ENCODE results near the gene EPHB1.
"Not testable (repeated sequence)": the region's sequence is repeated elsewhere in the genome, so short reads cannot be mapped to it uniquely, and the experiment has no call there.

Gene EPHB1

DNA sequence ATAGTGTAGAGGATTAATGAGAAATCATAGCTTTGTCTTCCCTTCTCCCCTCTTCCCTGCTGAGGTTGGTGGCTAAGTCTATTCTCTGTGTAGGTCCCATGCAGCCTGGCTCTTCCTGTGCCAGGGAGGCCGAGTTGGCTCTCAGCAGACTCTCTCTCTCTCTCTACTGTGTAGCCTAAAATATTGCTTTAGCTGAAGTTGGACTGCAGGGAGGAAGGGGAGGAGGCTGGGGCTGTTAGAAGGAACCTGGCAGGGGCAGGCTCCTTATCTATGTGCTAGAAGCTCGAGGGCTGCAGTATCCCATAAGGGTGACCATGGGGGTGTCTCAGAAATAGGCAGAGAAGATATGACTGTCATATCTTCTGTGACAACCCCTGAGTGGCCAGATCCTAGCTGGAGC is 160.8 kb downstream of the EPHB1 start:
- DNase-seq = no peak
- no peak for ATAC-seq
- Mint-ChIP-seq H3K4me3 (no peak overlapping the region), H3K4me1 (no peaks in the 10 kb centered on the region), H3K27me3 (no peaks in the 10 kb centered on the region), H3K36me3 (ENCODE audit: low read depth) (no peaks in the 10 kb centered on the region), H3K9me3 (no peaks in the 10 kb centered on the region), H3K27ac (no peak overlapping the region)

DNA sequence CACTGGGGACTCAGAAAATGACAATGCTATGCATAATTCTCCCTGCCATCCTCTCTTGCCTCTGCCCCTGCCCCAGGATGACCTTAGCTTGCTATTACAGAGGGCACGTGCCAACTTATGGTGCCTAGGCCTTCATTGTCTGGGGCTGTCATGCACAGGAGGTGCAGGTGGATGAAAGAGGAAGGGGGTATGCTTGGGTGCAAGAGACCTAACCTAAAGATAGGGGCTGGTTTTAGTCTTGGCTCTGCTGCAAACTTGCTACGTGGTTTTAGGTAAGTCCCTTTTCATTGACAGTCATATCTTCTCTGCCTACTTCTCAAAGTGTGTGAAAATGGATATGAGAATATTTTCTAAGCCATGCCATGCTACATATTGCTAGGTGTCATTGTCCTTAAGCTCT is 161.3 kb downstream of the EPHB1 start:
- Mint-ChIP-seq H3K4me1 (no peaks in the 10 kb centered on the region), H3K27me3 (no peaks in the 10 kb centered on the region), H3K4me3 (no peak overlapping the region), H3K36me3 (ENCODE audit: low read depth) (no peaks in the 10 kb centered on the region), H3K9me3 (no peaks in the 10 kb centered on the region), H3K27ac (no peak overlapping the region)
- ATAC-seq = no peak
- no peak for DNase-seq

GRCh38 chr3:134956844-134957243 is 161.8 kb downstream of the EPHB1 start:
- Mint-ChIP-seq H3K9me3 (no peaks in the 10 kb centered on the region), H3K36me3 (ENCODE audit: low read depth) (no peaks in the 10 kb centered on the region), H3K27ac (no peak overlapping the region), H3K4me1 (no peaks in the 10 kb centered on the region), H3K27me3 (no peaks in the 10 kb centered on the region), H3K4me3 (no peak overlapping the region)
- ATAC-seq (no peak), DNase-seq (no peak)

DNA sequence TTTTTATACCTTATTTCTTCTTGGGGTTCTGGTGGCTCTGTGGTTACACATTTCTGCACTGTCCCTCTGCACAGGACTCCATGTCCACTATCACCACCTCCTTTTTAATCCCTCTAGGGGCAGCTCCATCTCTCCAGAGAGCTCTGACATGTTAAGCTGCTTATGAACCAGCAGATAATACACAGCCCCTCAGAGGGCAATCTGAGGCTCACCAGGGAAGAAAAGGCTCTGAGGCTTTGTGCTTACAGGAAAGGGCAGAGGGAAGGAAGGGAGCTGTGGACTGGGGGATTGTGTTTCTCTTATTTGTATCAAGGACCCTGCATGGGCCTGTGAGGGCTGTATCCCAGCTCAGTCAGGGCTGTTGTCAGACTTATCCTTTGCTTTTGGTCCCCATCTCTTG is 164.5 kb downstream of the EPHB1 start:
- Mint-ChIP-seq H3K27ac (no peak overlapping the region), H3K4me3 (no peak overlapping the region), H3K9me3 (no peaks in the 10 kb centered on the region), H3K27me3 (peaks cover 3% of the 10 kb centered on the region), H3K4me1 (no peaks in the 10 kb centered on the region), H3K36me3 (ENCODE audit: low read depth) (no peaks in the 10 kb centered on the region)
- ATAC-seq (no peak), DNase-seq (no peak)

DNA sequence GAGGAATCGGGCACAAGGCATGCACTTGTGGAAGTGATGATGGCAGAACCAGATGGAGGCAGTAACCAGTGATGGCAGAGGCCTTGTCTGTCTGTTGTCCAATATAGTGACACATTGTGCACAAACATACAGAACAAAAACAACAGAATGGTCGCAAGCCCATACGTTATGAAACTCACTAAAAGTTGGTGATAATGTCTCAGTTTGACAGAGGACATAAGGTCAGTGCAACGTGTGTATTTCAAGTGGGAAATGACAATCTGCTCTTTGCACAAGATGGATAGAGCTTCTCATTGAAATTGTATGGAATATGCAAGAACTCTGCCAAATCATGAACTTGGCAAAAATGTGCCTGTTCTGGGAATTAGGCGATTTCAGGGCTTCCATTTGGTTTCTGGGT is 169.2 kb downstream of the EPHB1 start:
- DNase-seq = no peak
- Mint-ChIP-seq H3K27ac (no peak overlapping the region), H3K4me1 (no peaks in the 10 kb centered on the region), H3K36me3 (ENCODE audit: low read depth) (no peaks in the 10 kb centered on the region), H3K27me3 (peaks cover 5% of the 10 kb centered on the region), H3K4me3 (no peak overlapping the region), H3K9me3 (peaks cover 7% of the 10 kb centered on the region)
- ATAC-seq = no peak

GRCh38 chr3:134965865-134966481 is 170.9 kb downstream of the EPHB1 start:
- Mint-ChIP-seq H3K27ac (no peak overlapping the region), H3K4me1 (no peaks in the 10 kb centered on the region), H3K4me3 (no peak overlapping the region), H3K27me3 (peaks cover 5% of the 10 kb centered on the region), H3K36me3 (ENCODE audit: low read depth) (no peaks in the 10 kb centered on the region), H3K9me3 (peaks cover 7% of the 10 kb centered on the region)
- no peak for ATAC-seq
- no peak for DNase-seq

DNA sequence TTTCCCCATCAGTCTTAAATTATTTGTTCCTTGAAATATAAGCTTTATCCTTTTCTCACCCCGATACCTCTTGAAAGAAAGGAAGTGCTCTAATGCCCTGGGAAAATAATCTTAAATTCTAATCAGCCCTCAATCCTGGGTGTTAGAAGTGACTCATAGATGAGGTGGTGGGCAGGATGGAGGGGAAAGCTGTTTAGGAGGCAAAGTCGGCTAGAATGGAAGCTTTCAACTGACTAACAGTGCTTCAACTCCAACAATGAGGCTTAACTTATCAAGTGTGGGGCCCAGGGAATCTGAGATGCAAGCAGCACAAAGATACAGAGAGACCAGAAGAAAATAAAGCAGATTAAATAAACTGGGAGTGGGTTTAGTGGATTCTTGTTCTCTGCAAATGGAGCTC is 175.8 kb downstream of the EPHB1 start:
- Mint-ChIP-seq H3K9me3 (peaks cover 7% of the 10 kb centered on the region), H3K4me1 (no peaks in the 10 kb centered on the region), H3K27ac (no peak overlapping the region), H3K27me3 (peaks cover 6% of the 10 kb centered on the region), H3K4me3 (no peak overlapping the region), H3K36me3 (ENCODE audit: low read depth) (no peaks in the 10 kb centered on the region)
- DNase-seq (no peak), ATAC-seq (no peak)

DNA sequence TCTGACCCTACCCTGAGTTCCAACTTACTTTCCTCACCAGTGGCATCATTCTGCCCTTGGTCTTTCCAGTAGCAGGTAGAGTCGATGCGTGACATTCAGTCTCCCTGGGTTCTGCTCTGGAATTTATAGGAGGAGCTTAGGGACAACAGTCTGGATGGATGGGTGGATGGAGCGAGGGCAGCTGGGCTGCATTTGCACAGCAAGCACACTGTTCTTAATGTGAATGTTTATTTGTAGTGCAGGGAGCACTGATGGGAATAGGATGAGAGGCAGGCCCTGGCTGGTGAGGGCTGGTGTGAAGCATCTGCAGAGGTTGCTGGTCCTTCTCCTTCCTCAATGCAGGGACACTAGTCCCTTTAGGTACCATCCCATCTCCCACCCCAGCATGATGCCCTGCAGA is 176.2 kb downstream of the EPHB1 start:
- ATAC-seq = no peak
- no peaks in the 10 kb centered on the region for H3K4me1 Mint-ChIP-seq
- H3K27me3 Mint-ChIP-seq = peaks cover 6% of the 10 kb centered on the region

DNA sequence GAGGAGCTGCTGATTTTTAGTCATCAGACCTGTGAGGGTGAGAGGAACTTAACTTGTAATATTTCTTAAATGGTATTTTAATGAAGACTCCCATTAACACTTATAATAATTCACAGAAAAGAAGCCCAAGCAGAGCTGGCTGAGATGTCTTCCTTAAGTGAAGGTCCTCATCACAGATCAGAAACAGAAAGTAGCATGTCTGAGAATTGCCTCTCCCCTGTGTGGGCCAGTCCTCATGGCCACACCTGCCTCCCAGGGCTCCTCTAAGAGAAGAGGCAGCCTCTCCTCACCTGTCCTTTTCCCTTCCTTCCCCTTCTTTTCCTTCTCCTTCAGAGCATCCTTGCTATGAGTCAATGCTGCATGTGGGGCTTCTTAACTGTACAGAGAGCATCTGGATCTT is 176.8 kb downstream of the EPHB1 start:
- not testable (repeated sequence) for H3K4me3 Mint-ChIP-seq; H3K27ac Mint-ChIP-seq; H3K4me1 Mint-ChIP-seq; ATAC-seq; H3K27me3 Mint-ChIP-seq; DNase-seq; H3K9me3 Mint-ChIP-seq; H3K36me3 Mint-ChIP-seq (ENCODE audit: low read depth)

More for the DNA sequence above, 176.2 kb downstream of the EPHB1 start:
- Mint-ChIP-seq H3K9me3 (peaks cover 7% of the 10 kb centered on the region), H3K27ac (no peak overlapping the region), H3K36me3 (ENCODE audit: low read depth) (no peaks in the 10 kb centered on the region), H3K4me3 (no peak overlapping the region)
- no peak for DNase-seq

DNA sequence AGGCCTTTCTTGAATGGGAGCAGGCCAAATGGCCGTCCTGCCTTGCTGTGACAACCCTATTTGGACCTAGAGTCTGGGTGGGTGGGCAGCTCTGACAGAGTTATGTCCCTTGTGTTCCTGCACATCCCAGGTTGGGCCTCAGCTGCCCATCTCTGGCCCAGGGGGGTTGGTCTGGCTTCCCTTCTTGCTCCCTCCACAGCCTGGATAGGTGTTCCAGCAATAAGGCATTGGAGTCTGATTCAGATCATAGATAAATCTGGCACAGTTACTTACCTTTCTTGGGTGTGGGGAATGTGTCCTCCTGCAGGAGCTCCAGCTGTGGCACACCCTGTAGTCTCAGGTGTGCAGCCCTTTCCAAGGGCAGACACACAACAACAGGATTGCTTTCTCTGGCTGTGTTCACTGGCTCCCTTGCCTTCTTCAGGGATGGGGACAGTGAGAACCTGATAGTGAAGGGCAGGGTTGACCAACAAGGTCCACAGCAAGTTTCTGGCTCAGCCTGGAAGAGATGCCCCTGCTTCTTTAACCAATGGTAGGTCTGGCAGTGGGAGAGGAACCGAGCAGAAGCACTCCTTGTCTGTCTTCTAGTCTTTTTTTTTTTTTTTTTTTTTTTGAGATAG is 177.9 kb downstream of the EPHB1 start:
- H3K27me3 Mint-ChIP-seq = peaks cover 6% of the 10 kb centered on the region
- no peaks in the 10 kb centered on the region for H3K36me3 Mint-ChIP-seq (ENCODE audit: low read depth)
- no peak for DNase-seq
- H3K27ac Mint-ChIP-seq = no peak overlapping the region
- no peaks in the 10 kb centered on the region for H3K4me1 Mint-ChIP-seq
- no peak overlapping the region for H3K4me3 Mint-ChIP-seq
- no peak for ATAC-seq
- H3K9me3 Mint-ChIP-seq = peaks cover 7% of the 10 kb centered on the region

GRCh38 chr3:134974624-134975023 is 179.6 kb downstream of the EPHB1 start:
- no peak overlapping the region for H3K27ac Mint-ChIP-seq
- no peak for DNase-seq
- no peaks in the 10 kb centered on the region for H3K9me3 Mint-ChIP-seq
- H3K4me3 Mint-ChIP-seq = no peak overlapping the region
- H3K27me3 Mint-ChIP-seq = peaks cover 3% of the 10 kb centered on the region
- ATAC-seq = no peak
- H3K4me1 Mint-ChIP-seq = no peaks in the 10 kb centered on the region
- no peaks in the 10 kb centered on the region for H3K36me3 Mint-ChIP-seq (ENCODE audit: low read depth)

DNA sequence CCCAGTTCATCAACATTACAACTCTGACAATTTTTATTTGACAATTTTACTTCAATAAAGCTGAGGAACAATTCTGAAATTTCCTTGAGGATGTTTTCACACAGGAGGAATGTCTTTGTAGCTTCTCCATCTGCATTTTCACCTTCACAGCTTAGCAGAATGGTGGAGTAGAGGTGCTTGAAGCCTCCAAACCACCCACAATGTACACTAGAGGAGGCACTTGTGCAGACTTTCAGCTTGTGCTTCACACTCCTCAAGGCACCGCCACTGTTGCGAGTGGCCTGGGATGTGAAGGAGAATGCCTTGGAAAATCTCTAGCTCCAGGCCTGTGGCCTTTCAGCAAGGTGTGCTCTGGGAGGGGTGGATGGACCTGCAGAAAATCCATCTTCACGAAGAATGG is 181.9 kb downstream of the EPHB1 start:
- H3K9me3 Mint-ChIP-seq = no peaks in the 10 kb centered on the region
- H3K27me3 Mint-ChIP-seq = peaks cover 3% of the 10 kb centered on the region
- no peak overlapping the region for H3K27ac Mint-ChIP-seq
- no peaks in the 10 kb centered on the region for H3K36me3 Mint-ChIP-seq (ENCODE audit: low read depth)
- H3K4me1 Mint-ChIP-seq = no peaks in the 10 kb centered on the region
- ATAC-seq (no peak), DNase-seq (no peak)
- no peak overlapping the region for H3K4me3 Mint-ChIP-seq

DNA sequence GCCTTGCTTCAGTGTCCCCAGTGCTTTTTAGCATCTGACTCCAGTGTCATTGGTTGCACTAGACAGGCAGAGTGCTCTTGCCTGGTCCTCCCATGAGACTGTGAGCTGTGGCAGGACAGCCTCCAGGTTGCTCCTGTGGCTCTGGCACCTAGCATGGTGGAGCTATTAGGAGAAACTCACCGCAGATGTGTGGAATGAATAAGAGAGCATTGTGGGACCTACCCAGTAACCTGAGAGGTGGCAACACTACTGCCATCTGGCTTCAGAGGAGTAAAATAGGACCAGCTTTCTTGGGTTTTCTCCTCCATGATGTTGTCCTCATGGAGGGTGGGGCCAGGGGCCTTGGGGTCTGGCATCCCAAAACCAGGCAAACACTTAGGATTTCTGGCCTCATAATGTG is 183.6 kb downstream of the EPHB1 start:
- Mint-ChIP-seq H3K4me1 (no peaks in the 10 kb centered on the region), H3K9me3 (no peaks in the 10 kb centered on the region), H3K36me3 (ENCODE audit: low read depth) (no peaks in the 10 kb centered on the region), H3K27me3 (peaks cover 3% of the 10 kb centered on the region), H3K4me3 (no peak overlapping the region), H3K27ac (no peak overlapping the region)
- ATAC-seq = no peak
- no peak for DNase-seq

DNA sequence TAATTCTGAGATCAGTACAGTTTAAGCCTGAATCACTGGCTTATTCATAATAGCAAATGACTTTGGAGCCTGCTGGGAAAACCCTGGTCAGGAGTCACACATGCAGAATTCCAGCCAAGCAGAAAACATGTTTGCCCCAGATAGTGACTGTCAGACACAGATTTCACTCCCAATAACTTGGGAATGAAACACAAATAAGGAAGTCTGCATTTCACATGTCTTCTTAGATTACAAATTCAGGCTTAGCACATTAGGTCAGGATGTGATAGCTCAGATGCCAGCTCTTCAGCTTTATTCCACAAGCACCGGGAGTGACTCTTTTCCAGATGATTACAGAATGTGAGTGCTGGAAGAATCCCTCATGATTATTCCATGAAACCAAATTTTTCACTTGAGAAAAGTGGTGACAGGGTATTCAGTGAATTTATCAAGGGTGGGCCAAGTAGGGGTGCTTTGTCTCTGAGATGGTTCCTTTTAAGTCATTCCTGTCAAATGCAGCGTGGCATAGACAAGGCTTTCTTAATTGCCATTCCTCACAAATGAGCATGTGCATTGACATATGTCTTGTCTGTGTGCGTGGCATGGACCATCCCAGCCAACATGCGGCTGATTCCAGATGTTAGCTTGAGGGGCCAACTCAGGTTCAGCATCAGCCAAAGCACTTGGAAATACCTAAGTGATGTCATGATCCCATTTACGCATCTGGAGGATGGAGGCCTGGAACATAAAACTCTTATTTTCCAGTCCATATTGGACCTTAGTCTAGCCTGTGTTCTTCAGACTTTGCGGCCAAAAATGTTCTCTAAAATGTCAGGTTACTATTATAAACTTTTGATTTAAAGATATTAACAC is 191.0 kb downstream of the EPHB1 start:
- Mint-ChIP-seq H3K27ac (no peak overlapping the region), H3K36me3 (ENCODE audit: low read depth) (no peaks in the 10 kb centered on the region), H3K9me3 (no peaks in the 10 kb centered on the region), H3K4me1 (no peaks in the 10 kb centered on the region), H3K27me3 (no peaks in the 10 kb centered on the region), H3K4me3 (no peak overlapping the region)
- ATAC-seq (no peak), DNase-seq (no peak)

DNA sequence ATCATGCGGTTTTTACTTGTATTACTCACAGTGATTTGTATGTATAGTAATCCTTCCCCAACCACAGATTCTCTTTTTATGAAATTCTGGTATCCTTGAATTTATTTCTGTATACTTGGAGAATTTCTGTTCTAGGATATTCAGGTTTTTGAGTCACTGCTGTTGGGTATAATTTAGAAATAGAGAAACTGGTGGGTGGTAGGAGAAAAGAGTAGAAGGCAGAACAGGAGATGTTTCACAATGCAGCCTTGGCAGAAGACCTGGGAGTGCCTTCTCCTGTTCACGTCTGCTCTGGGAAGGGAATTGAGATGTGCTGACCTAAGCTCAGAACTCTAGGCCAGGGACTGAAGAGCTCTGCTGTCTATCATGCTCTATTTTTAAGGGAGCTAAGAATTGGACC is 193.6 kb downstream of the EPHB1 start:
- no peak for DNase-seq
- no peaks in the 10 kb centered on the region for H3K36me3 Mint-ChIP-seq (ENCODE audit: low read depth)
- no peak for ATAC-seq
- no peak overlapping the region for H3K4me3 Mint-ChIP-seq
- no peaks in the 10 kb centered on the region for H3K9me3 Mint-ChIP-seq
- no peak overlapping the region for H3K27ac Mint-ChIP-seq
- H3K27me3 Mint-ChIP-seq = no peaks in the 10 kb centered on the region
- H3K4me1 Mint-ChIP-seq = no peaks in the 10 kb centered on the region

Measured in activated naive CD8-positive, alpha-beta T cell treated with anti-CD3 and anti-CD28 coated beads, Interleukin-2, amount 50 U/mL, for 24 hours (primary cell).